HEK293 (cell line): Measurements from ENCODE around the gene SCAMP2.

Experiments used
- CTCF ChIA-PET: fragments of 350-600 bp; formaldehyde crosslinking; extraction: SDS; loops from one replicate; lab custom pipeline; 2021; ENCODE audit warnings: antibody characterized with exemption; lab: Yijun Ruan, JAX
- POLR2A ChIA-PET: fragments of 300-600 bp; formaldehyde crosslinking; extraction: SDS; loops from one replicate; lab custom pipeline; 2020; ENCODE audit warnings: antibody characterized with exemption, inconsistent platforms; lab: Yijun Ruan, JAX
- H3K27ac ChIP-seq: fragments of 200-500 bp; sonication (Bioruptor generic); 2 replicates; pipeline ENCODE4 v1.5.1; 2014; ENCODE audit warnings: low read depth, low read length, control low read depth, inconsistent platforms; ENCODE audit errors: extremely low read depth
- H3K36me3 ChIP-seq, 2 experiments: fragments of 200-500 bp in 1 of 2; sonication (Bioruptor generic) in 1 of 2; 1 replicate in 1 of 2; 2 replicates in 1 of 2; pipeline ENCODE4 v1.5.1; 2014 to 2017; ENCODE audit warnings: inconsistent platforms in 2 of 2, low read length in 2 of 2; ENCODE audit not compliant: control insufficient read depth in 2 of 2, insufficient read depth in 1 of 2
- H3K4me1 ChIP-seq: fragments of 200-500 bp; sonication (Bioruptor generic); 2 replicates; pipeline ENCODE4 v1.5.1; 2014; ENCODE audit warnings: mild to moderate bottlenecking, low read length, inconsistent platforms; ENCODE audit not compliant: control insufficient read depth, insufficient read depth
- H3K4me3 ChIP-seq: 2 replicates; pipeline ENCODE4 v1.5.1; 2011; ENCODE audit warnings: low read depth, mild to moderate bottlenecking, control low read depth, low read length, moderate library complexity
- H3K9me3 ChIP-seq: fragments of 200-500 bp; sonication (Bioruptor generic); 2 replicates; pipeline ENCODE4 v1.5.1; 2014; ENCODE audit warnings: low read depth, low read length, inconsistent platforms; ENCODE audit not compliant: control insufficient read depth, insufficient read depth
- IKZF3 ChIP-seq: fragments of 450-650 bp; IDR thresholded peaks from 2 replicates; pipeline ENCODE4 v1.5.0; 2018; ENCODE audit warnings: missing biosample characterization, mild to moderate bottlenecking, missing genetic modification characterization, moderate library complexity
- SP2 ChIP-seq: fragments of 450-650 bp; formaldehyde crosslinking; IDR thresholded peaks from 2 replicates; pipeline ENCODE4 v1.5.1; 2016; ENCODE audit warnings: missing biosample characterization, missing genetic modification characterization
- SP7 ChIP-seq: fragments of 450-650 bp; formaldehyde crosslinking; IDR thresholded peaks from 2 replicates; pipeline ENCODE4 v1.5.1; 2016; ENCODE audit warnings: missing biosample characterization, missing genetic modification characterization
- TRIM28 ChIP-seq: IDR thresholded peaks from 2 replicates; pipeline ENCODE4 v1.6.1; 2011; ENCODE audit warnings: low read length, control low read depth, borderline replicate concordance
- ZBTB1 ChIP-seq: fragments of 450-650 bp; formaldehyde crosslinking; IDR thresholded peaks from 2 replicates; pipeline ENCODE4 v1.5.1; 2016; ENCODE audit warnings: missing biosample characterization, missing genetic modification characterization
- ZBTB17 ChIP-seq: fragments of 450-650 bp; formaldehyde crosslinking; IDR thresholded peaks from 2 replicates; pipeline ENCODE4 v1.5.1; 2016; ENCODE audit warnings: missing biosample characterization, missing genetic modification characterization
- ZFHX2 ChIP-seq: fragments of 450-650 bp; formaldehyde crosslinking; conservative IDR thresholded peaks from 2 replicates; pipeline ENCODE4 v1.5.1; 2016; ENCODE audit warnings: missing biosample characterization, missing genetic modification characterization
- ZNF221 ChIP-seq: fragments of 450-650 bp; formaldehyde crosslinking; IDR thresholded peaks from 2 replicates; pipeline ENCODE4 v1.5.1; 2017; ENCODE audit warnings: missing biosample characterization, missing genetic modification characterization, borderline replicate concordance
- ZNF239 ChIP-seq: fragments of 450-650 bp; formaldehyde crosslinking; IDR thresholded peaks from 2 replicates; pipeline ENCODE4 v1.5.1; 2016; ENCODE audit warnings: missing biosample characterization, missing genetic modification characterization
- ZNF302 ChIP-seq: fragments of 450-650 bp; formaldehyde crosslinking; IDR thresholded peaks from 2 replicates; pipeline ENCODE4 v1.5.1; 2016; ENCODE audit warnings: missing biosample characterization, missing genetic modification characterization, low read depth
- ZNF341 ChIP-seq: fragments of 450-650 bp; formaldehyde crosslinking; IDR thresholded peaks from 2 replicates; pipeline ENCODE4; 2016; ENCODE audit warnings: low read depth, missing biosample characterization, missing genetic modification characterization
- ZNF416 ChIP-seq: fragments of 450-650 bp; formaldehyde crosslinking; IDR thresholded peaks from 2 replicates; pipeline ENCODE4 v1.5.1; 2016; ENCODE audit warnings: missing biosample characterization, missing genetic modification characterization
- ZNF560 ChIP-seq: fragments of 450-650 bp; formaldehyde crosslinking; IDR thresholded peaks from 2 replicates; pipeline ENCODE4 v1.5.1; 2017; ENCODE audit warnings: missing biosample characterization, missing genetic modification characterization, borderline replicate concordance
- ZNF600 ChIP-seq: fragments of 450-650 bp; formaldehyde crosslinking; IDR thresholded peaks from 2 replicates; pipeline ENCODE4 v1.5.1; 2016; ENCODE audit warnings: missing biosample characterization, missing genetic modification characterization
- ZNF747 ChIP-seq: fragments of 450-650 bp; formaldehyde crosslinking; IDR thresholded peaks from 2 replicates; pipeline ENCODE4 v1.5.1; 2016; ENCODE audit warnings: missing biosample characterization, missing genetic modification characterization
- ZNF837 ChIP-seq: fragments of 450-650 bp; formaldehyde crosslinking; IDR thresholded peaks from 2 replicates; pipeline ENCODE4 v1.5.1; 2016; ENCODE audit warnings: missing biosample characterization, missing genetic modification characterization
- TF ChIP-seq, protein P1 (sequence below): sonication (generic); formaldehyde crosslinking; IDR thresholded peaks from 2 replicates; pipeline ENCODE4 v1.8.1; 2022; ENCODE audit warnings: mild to moderate bottlenecking, moderate library complexity, missing genetic modification reagents

SCAMP2 gene

GRCh38 chr15:74847432-74847831, 25.7 kb downstream of the SCAMP2 start:
- no peaks in the 10 kb centered on the region for H3K9me3 ChIP-seq
- POLR2A ChIA-PET = interaction anchor here (0.5 to 0.7 kb wide), 3 partner anchors 17 to 1426 kb away, joined by 3 to 6 read pairs (median 3); no protein-coding TSS in a partner anchor
- TF ChIP-seq, protein P1, sequence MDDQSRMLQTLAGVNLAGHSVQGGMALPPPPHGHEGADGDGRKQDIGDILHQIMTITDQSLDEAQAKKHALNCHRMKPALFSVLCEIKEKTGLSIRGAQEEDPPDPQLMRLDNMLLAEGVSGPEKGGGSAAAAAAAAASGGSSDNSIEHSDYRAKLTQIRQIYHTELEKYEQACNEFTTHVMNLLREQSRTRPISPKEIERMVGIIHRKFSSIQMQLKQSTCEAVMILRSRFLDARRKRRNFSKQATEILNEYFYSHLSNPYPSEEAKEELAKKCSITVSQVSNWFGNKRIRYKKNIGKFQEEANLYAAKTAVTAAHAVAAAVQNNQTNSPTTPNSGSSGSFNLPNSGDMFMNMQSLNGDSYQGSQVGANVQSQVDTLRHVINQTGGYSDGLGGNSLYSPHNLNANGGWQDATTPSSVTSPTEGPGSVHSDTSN (CRISPR knock-in tag) = no peak
- TF ChIP-seq SP2 (tag by site-specific recombination) (peak; percentile 33; the same call in 1 of the 2 replicates), ZNF341 (tag by site-specific recombination) (0 out of 2 replicates have a peak, but pooled peaks have one; percentile 32), ZNF837 (tag by site-specific recombination) (no peak), ZBTB1 (tag by site-specific recombination) (no peak), ZNF600 (tag by site-specific recombination) (peak; percentile 86), ZFHX2 (tag by site-specific recombination) (no peak), ZNF560 (tag by site-specific recombination) (no peak)
- no peak overlapping the region for H3K4me3 ChIP-seq
- peaks cover 5% of the 10 kb centered on the region for H3K4me1 ChIP-seq
- no peak overlapping the region for H3K27ac ChIP-seq
- CTCF ChIA-PET = interaction anchor here (0.5 to 1.7 kb wide), 4 partner anchors 15 to 193 kb away, joined by 3 to 11 read pairs (median 4); no protein-coding TSS in a partner anchor
- peaks cover 21 to 66% of the 10 kb centered on the region in 2 experiments for H3K36me3 ChIP-seq

DNA sequence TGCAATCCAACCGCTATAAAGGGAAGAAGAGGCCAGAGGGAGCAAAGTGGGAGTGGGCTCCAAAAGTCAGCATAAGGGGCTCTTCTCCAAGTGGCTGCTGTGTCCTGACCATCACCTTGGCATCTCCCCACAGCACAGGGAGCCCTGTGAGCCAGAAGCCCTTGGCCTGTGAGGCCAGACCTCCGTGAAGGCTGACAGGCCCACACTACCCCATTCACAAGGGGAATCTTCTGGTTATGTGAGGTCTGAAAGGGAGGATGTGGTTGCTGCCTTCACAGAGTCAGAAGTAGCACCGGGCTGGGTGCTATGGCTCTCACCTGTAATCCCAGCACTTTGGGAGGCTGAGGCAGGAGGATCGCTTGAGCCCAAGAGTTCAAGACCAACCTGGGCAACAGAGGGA, 27.6 kb downstream of the SCAMP2 start:
- Histone ChIP-seq H3K9me3 (no peaks in the 10 kb centered on the region), H3K4me3 (no peak overlapping the region), H3K36me3 (peaks cover 21 to 55% of the 10 kb centered on the region in 2 experiments), H3K4me1 (peaks cover 10% of the 10 kb centered on the region), H3K27ac (no peak overlapping the region)
- TF ChIP-seq SP7 (tag by site-specific recombination) (no peak), ZNF416 (tag by site-specific recombination) (no peak), TRIM28 (no peak), ZNF302 (no peak)
- ChIA-PET CTCF (interaction anchor here (1.5 kb wide), 1 partner anchor 10 kb away, joined by 4 read pairs; no protein-coding TSS in a partner anchor), POLR2A (no interaction called here)

DNA sequence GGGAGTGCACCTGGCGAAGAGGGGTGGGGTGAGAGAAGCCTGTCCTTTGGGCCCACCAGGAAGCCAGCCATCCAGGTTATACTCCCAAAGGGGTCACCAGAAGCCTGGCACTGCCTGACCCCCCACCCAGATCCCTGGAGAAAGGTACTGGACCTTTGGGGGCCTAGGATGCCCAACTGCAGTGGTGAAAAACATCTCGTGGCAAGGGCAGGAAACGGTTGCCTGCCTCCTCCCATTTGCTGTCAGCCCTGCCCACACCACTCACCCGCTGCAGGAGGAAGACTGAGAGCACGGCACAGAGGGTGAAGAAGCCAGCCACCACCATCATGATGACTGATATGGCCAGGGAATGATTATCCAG, 28.0 kb downstream of the SCAMP2 start:
- POLR2A ChIA-PET = interaction anchor here (0.9 to 1.0 kb wide), 2 partner anchors 55 to 93 kb away, joined by 3 read pairs; partner anchors contain the start of gene COX5A
- Histone ChIP-seq H3K9me3 (no peaks in the 10 kb centered on the region), H3K4me3 (no peak overlapping the region), H3K4me1 (peaks cover 10% of the 10 kb centered on the region), H3K27ac (peak overlapping the region; percentile 37; the same call in 1 of the 2 replicates)
- TF ChIP-seq ZNF747 = no peak
- TF ChIP-seq, all 188 proteins: peak for 0
- peaks cover 21 to 55% of the 10 kb centered on the region in 2 experiments for H3K36me3 ChIP-seq
- CTCF ChIA-PET = interaction anchor here (1.2 to 4.5 kb wide), 2 partner anchors 12 to 57 kb away, joined by 4 to 29 read pairs; no protein-coding TSS in a partner anchor

GRCh38 chr15:74844319-74845207, 28.6 kb downstream of the SCAMP2 start:
- POLR2A ChIA-PET = interaction anchor here (0.9 to 1.3 kb wide), 3 partner anchors 9 to 93 kb away, joined by 3 read pairs; partner anchors contain the start of gene COX5A
- no peak for TF ChIP-seq ZNF221 (tag by site-specific recombination)
- TF ChIP-seq IKZF3 (tag by site-specific recombination) = peak; percentile 11; the same call in 1 of the 2 replicates
- no peak for TF ChIP-seq ZNF239 (tag by site-specific recombination)
- TF ChIP-seq ZBTB17 (tag by site-specific recombination) = 0 out of 2 replicates have a peak, but pooled peaks have one; percentile 36
- 0 out of 2 replicates have a peak, but pooled peaks have one; percentile 1 for TF ChIP-seq SP2 (tag by site-specific recombination)
- no peaks in the 10 kb centered on the region for H3K9me3 ChIP-seq
- H3K4me1 ChIP-seq = peaks cover 10% of the 10 kb centered on the region
- H3K27ac ChIP-seq = peak overlapping the region; percentile 37; the same call in 1 of the 2 replicates
- H3K36me3 ChIP-seq = peaks cover 14 to 52% of the 10 kb centered on the region in 2 experiments
- H3K4me3 ChIP-seq = no peak overlapping the region
- CTCF ChIA-PET = interaction anchor here (0.5 to 4.5 kb wide), 7 partner anchors 9 to 205 kb away, joined by 4 to 29 read pairs (median 5); no protein-coding TSS in a partner anchor
